Middle frontal gyrus (tissue), 1 donor: ENCODE results near the gene FERMT2.

Experiments
- DNase-seq: peaks from one replicate; pipeline ENCODE4 v3.0.0-alpha.2; 2015; ENCODE audit warnings: low spot score; ENCODE audit errors: extremely low spot score

The FERMT2 gene

GRCh38 chr14:52950898-52951680 lies at the start of gene FERMT2:
Gene FERMT2, minus strand, starts transcription at chr14:52951050. Its CDS starts 482 bp downstream, at chr14:52950568.
- peak; percentile 78 for DNase-seq

- no peak for DNase-seq
Observed at GRCh38 chr14:52998376-52999015, 47.6 kb upstream of the FERMT2 start.

GRCh38 chr14:52996493-52996892 lies 45.6 kb upstream of the FERMT2 start:
- DNase-seq: no peak

GRCh38 chr14:52995998-52996397 lies 45.1 kb upstream of the FERMT2 start:
- no peak for DNase-seq

DNA sequence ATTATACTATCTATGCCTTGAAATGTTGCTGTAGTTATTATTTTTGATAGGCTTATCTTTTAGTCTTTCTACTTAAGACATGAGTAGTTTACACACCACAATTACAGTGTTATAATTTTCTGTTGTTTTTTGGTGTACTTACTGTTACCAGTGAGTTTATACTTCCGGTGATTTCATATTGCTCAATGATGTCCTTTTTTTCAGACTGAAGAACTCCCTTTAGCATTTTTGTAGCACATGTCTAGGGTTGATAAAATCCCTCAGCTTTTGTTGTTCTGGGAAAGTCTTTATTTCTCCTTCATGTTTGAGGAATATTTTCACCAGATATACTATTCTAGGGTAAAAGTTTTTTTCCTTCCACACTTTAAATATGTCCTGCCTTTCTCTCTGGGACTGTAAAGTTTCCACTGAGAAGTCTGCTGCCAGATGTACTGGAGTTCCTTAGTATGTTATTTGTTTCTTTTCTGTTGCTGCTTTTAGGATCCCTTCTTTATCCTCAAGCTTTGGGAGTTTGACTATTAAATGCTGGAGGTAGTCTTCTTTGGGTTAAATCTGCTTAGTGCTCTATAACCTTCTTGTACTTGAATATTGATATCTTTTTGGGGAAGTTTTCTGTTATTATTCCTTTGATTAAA lies 41.5 kb upstream of the FERMT2 start:
- DNase-seq: no peak

GRCh38 chr14:52988139-52988538 lies 37.3 kb upstream of the FERMT2 start:
- DNase-seq: no peak

GRCh38 chr14:52987514-52987913 lies 36.7 kb upstream of the FERMT2 start:
- DNase-seq: no peak

DNA sequence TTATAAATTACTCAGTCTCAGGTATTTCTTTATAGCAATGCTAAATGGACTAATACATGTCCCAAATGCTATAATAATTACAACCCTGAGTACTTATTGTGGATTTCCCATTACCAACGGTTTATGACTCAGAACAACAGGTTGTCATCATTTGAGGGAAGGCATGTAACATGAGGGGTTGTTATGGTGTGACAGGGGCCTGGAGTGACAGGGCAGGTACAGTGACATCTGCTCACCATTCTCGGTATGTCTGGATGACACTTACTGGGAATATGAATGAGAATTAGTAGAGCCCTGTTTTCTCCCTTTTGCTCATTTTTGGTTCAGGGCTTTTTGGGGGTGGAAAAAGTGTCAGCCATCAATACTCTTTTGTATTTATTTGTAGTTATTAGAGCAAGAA lies 36.2 kb upstream of the FERMT2 start:
- DNase-seq: no peak

DNA sequence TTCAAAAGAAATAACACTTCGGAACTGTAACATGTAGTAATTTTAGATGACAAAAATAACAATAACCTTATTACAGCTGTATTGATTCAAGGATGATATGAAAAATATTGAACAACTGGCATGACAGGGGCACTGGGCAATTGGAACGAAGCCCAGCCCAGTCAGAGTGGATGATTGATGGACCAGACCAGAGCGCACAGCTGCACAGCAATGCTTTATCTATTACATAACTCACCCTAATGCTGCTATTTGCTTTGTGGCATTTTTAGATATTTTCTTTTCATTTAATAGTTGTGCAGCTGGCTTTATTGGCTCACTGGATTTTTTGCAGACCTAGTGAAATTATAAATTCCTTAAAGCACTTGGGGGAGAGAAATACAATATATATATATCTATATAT lies 26.9 kb upstream of the FERMT2 start:
- DNase-seq: no peak

DNA sequence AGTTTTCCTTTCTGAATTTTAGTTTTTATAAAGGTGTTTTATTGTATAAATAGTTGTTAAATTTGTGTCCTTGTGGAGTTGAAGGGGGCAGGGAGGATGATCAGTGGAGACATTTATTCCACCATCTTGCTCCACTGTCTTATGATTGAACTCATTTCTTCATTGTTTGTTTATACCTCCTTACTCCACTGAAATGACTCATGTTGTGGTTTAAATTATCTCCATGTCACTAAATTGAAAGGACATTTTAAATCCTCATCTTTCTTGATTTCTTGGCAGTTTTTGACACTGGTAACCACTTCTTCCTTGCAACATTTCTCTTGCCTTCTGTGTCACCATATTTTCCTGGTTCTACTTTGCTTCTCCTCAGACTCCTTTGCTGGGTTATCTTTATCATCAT lies 23.6 kb upstream of the FERMT2 start:
- DNase-seq: no peak

GRCh38 chr14:52961060-52961639 lies 10.3 kb upstream of the FERMT2 start:
- no peak for DNase-seq

DNA sequence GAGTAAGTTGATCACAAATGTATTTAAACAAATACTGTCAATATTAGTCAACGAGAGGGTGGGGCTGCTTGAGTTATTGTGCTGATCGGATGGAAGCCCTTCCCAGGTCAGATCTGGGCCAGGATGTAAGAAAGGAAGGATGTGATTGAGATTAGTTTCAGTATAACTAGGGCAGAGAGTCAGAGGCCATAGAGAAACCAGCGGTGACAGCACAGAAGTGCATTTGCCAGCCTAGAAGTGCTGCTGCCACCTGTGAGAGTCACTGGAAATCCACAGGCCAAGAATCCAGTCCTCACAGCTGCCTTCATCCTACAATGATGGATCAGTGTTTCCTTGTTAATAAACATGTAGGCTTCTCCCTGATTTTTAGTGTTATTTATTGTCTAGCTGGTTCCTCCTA lies 9.8 kb upstream of the FERMT2 start:
- no peak for DNase-seq

- DNase-seq: no peak
Observed at GRCh38 chr14:52954346-52955214, 3.7 kb upstream of the FERMT2 start.

DNA sequence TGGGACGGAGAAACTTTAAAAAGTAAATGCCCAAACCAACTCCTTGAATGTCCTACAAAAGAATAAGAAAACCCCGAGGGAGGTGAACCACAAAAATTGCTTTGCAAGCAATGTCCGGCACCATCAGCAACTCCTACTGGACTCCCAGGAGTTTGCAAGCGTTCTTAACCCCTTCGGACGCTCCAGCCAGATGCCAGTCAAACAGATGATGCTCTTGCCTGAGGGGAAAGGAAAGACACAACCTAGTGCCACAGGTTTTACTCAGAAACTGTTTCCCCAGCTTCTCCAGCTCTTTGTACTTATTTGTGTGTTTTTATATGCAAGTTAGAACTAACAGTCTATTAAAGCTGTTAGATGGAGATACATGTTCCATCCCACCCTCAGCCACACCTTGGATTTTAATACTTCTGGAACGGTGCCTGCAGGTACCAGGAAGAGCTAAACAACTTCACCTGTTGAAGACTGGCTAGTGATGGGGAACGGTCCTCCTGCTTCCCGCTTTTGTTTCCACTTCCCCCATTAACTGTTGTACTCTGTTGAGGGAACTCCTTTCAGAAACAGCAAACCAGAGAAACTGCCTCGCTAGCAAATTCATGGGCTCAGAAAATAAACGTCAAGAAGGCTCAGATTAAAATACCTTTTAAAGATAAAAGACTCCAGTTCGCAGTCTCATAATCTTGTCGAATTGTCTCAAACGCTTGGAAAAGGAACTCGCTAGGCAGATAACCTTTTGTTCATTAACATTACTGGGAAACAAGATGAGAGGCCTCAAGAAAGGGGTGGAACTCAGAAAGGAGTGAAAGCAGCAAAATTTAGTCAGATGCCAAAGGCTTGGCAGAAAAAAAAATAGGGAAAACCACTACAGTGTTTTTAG lies 1.1 kb upstream of the FERMT2 start:
- peak; percentile 36 for DNase-seq

GRCh38 chr14:52950410-52950897 lies 396 bp downstream of the FERMT2 start:
- no peak for DNase-seq

DNA sequence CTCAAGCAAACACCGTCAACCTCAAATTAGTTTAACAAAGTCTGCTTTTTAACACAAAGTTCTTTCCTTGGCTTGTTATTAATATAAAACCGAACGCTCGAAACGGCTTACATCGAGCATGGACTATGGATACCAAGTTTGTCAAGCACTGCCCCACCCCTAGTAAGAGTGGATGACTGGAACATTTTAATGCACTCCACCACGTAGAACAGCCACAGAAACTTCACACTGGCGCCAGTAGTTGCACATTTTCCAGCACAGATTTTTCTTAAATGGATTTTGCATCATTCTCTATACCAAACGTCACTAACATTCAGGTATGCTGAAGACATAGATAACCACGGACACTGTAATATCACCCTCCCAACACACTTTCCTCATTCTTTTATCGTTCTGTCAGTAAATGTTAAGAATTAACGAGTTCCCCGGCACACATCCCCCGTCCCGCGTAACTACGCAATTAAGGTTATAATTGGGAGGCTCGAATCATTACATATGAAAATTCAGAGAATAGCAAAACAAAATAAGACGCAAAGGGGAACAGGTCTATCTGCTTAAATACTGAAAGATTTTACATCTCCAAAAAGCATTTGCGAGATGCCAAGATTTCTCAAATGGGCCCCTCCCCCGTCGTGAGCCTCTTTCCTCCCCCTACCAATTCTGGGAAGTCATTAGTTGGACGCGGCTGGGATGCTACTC lies 990 bp downstream of the FERMT2 start:
- DNase-seq: no peak

GRCh38 chr14:52949249-52949648 lies 1.6 kb downstream of the FERMT2 start:
- no peak for DNase-seq

- no peak for DNase-seq
Observed at GRCh38 chr14:52948836-52949235, 2.0 kb downstream of the FERMT2 start.

GRCh38 chr14:52948039-52948438 lies 2.8 kb downstream of the FERMT2 start:
- DNase-seq: no peak
